Mesodermal cell (in vitro differentiated cells): ENCODE data around the gene VWF.

Experiments
- H3K27ac ChIP-seq: 2 replicates; pipeline ENCODE4 v1.7.0; 2013; ENCODE audit warnings: mild to moderate bottlenecking, low read depth, low read length, moderate library complexity; ENCODE audit not compliant: severe bottlenecking
- H3K36me3 ChIP-seq: 2 replicates; pipeline ENCODE4 v1.7.1; 2013; ENCODE audit warnings: mild to moderate bottlenecking, low read length, moderate library complexity; ENCODE audit not compliant: control insufficient read depth, insufficient read depth
- H3K4me1 ChIP-seq: one replicate; pipeline ENCODE4 v1.7.1; 2013; ENCODE audit warnings: mild to moderate bottlenecking, low read length; ENCODE audit not compliant: insufficient read depth, control insufficient read depth, poor library complexity, severe bottlenecking
- H3K4me3 ChIP-seq: 2 replicates; pipeline ENCODE4 v1.7.0; 2013; ENCODE audit warnings: low read length, control low read depth, mild to moderate bottlenecking; ENCODE audit not compliant: insufficient read depth, poor library complexity, severe bottlenecking; ENCODE audit errors: extremely low read depth
- H3K9me3 ChIP-seq: 2 replicates; pipeline ENCODE4 v1.7.1; 2013; ENCODE audit warnings: mild to moderate bottlenecking, low read length, moderate library complexity; ENCODE audit not compliant: control insufficient read depth
- WGBS, 2 experiments: methylation state at CpG; one replicate each; pipeline ENCODE4 v1.1.5; 2013; ENCODE audit warnings: missing lambda C conversion rate in 2 of 2; ENCODE audit not compliant: insufficient coverage in 2 of 2; 5-methylcytosine and 5-hydroxymethylcytosine counted together

Gene VWF

DNA sequence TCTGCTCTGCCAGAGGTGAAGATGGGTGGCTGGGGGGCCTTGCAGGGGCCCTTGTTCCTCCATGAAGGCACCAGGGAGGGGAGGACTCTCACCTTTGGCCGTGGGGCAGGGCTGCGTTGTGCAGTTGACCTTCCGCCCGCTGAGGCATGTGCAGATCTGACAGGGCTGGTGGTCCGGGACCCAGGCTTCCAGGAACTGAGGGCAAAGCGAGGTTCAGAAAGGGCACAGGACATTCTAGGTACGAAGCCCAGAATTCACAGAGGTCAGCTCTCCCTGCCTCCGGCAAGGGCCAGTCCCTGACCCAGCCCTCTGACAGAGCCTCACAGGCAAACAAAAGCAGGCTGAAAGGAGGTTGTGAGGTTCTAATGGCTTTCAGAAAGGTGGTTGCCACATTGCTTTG, 139.0 kb downstream of the VWF start:
- Histone ChIP-seq H3K4me1 (no peaks in the 10 kb centered on the region), H3K27ac (no peak overlapping the region), H3K4me3 (no peak overlapping the region), H3K9me3 (no peaks in the 10 kb centered on the region), H3K36me3 (no peaks in the 10 kb centered on the region)
- WGBS, 2 experiments, result 63 to 84% methylated on average over 3 to 8 of the region's 8 CpGs

GRCh38 chr12:5984873-5985272, 139.6 kb downstream of the VWF start:
- Histone ChIP-seq H3K27ac (no peak overlapping the region), H3K4me3 (no peak overlapping the region), H3K9me3 (no peaks in the 10 kb centered on the region), H3K36me3 (no peaks in the 10 kb centered on the region), H3K4me1 (no peaks in the 10 kb centered on the region)
- WGBS, 2 experiments, result 74 to 77% methylated on average over 7 to 9 of the region's 9 CpGs

DNA sequence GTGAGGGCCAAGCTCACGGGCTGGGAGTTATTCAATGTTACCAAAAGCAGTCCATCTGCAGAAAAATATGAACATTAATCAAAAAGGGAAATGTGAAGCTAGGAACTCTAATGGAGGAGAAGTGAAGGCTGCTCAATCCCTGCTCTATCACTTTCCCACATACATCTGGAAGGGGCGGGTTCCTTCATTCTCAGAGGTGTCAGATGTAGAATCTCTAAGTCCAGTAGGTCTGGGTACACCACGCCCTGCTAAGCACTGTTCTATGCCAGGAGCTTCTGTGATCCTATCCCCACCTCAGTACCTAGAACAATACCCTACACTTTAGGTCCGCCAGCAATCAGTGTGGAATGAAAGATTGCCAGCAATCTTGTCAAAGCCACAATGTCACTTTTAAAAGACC, 142.4 kb downstream of the VWF start:
- WGBS, 2 experiments, result 80 to 92% methylated on average over 1 to 3 of the region's 4 CpGs
- no peaks in the 10 kb centered on the region for H3K36me3 ChIP-seq
- H3K4me3 ChIP-seq, result no peak overlapping the region

GRCh38 chr12:5977556-5977955, 146.9 kb downstream of the VWF start:
- 83 to 100% methylated on average over 1 to 4 of the region's 6 CpGs for WGBS, 2 experiments
- no peak overlapping the region for H3K4me3 ChIP-seq
- no peaks in the 10 kb centered on the region for H3K36me3 ChIP-seq
- no peak overlapping the region for H3K27ac ChIP-seq
- H3K4me1 ChIP-seq, result no peaks in the 10 kb centered on the region
- no peaks in the 10 kb centered on the region for H3K9me3 ChIP-seq

More for the DNA sequence above, 142.4 kb downstream of the VWF start:
- Histone ChIP-seq H3K9me3 (no peaks in the 10 kb centered on the region), H3K27ac (no peak overlapping the region), H3K4me1 (no peaks in the 10 kb centered on the region)

- no peak overlapping the region for H3K4me3 ChIP-seq
- H3K4me1 ChIP-seq, result no peaks in the 10 kb centered on the region
- no peaks in the 10 kb centered on the region for H3K36me3 ChIP-seq
- H3K9me3 ChIP-seq, result no peaks in the 10 kb centered on the region
- 73 to 80% methylated on average over 5 to 6 of the region's 6 CpGs for WGBS, 2 experiments
- H3K27ac ChIP-seq, result no peak overlapping the region
Measured at GRCh38 chr12:5976711-5977110, 147.8 kb downstream of the VWF start.

DNA sequence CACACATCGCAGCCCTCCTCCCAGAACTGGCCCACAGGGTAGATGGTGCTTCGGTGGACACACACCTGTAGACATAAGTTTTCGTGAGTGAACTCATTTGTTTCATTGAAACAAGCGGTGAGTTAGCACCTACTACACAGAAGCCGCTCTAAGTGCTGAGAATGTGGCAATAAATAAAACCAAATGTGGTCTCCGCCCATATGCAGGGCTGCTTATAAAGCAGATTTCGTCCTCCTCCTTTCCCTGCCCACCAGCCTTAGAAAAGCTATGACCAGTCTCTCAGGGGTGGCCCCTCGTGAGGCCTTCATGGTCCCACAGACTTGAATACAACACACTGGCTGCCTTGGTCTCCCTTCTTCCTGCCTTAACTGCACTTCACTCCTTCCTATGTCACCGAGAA, 148.3 kb downstream of the VWF start:
- WGBS, 2 experiments, result 90 to 92% methylated on average over 6 to 9 of the region's 9 CpGs
- H3K36me3 ChIP-seq, result no peaks in the 10 kb centered on the region
- H3K27ac ChIP-seq, result no peak overlapping the region

DNA sequence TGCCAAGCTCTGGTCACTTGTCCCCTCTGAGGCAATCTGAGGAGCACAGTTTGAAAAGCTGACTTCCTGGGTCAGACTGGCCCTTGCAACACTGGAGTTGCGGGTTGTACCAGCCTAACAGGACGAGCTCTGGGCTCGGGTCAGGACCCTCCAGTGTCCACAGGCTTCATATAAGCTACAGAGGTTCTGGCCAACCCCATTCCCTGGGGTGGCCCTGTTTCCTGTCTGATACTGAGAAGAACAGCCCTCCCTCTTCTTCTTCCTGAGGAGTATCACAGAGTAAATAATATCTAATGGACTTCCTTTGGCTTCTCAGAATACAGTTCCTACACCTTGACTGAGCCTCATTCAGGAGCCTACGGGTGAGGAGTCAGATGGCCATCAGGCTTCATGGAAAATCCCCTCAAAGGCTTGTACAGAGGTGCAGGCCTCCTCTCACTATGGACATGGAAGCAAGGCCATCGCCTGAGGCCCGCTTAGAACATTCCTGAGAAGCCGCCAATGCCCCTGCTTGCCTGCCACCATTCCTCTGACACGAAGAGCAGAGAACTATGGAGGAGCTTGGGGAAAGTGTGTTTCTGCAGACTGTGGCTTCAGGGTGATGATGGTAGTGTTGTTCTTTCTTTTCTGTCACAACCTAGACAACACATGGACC, 150.9 kb downstream of the VWF start:
- Histone ChIP-seq H3K4me3 (no peak overlapping the region), H3K36me3 (no peaks in the 10 kb centered on the region), H3K9me3 (no peaks in the 10 kb centered on the region), H3K4me1 (no peaks in the 10 kb centered on the region), H3K27ac (no peak overlapping the region)
- 96 to 98% methylated on average over 8 of the region's 8 CpGs for WGBS, 2 experiments

More for the DNA sequence above, 148.3 kb downstream of the VWF start:
- Histone ChIP-seq H3K4me1 (no peaks in the 10 kb centered on the region), H3K4me3 (no peak overlapping the region), H3K9me3 (no peaks in the 10 kb centered on the region)

- Histone ChIP-seq H3K27ac (no peak overlapping the region), H3K36me3 (no peaks in the 10 kb centered on the region), H3K4me1 (no peaks in the 10 kb centered on the region), H3K9me3 (no peaks in the 10 kb centered on the region), H3K4me3 (no peak overlapping the region)
- WGBS, 2 experiments, result 95% methylated on average over 6 to 8 of the region's 8 CpGs
Measured at GRCh38 chr12:5972387-5972786, 152.1 kb downstream of the VWF start.

GRCh38 chr12:5971194-5971850, 153.1 kb downstream of the VWF start:
- H3K9me3 ChIP-seq, result no peaks in the 10 kb centered on the region
- no peak overlapping the region for H3K27ac ChIP-seq
- H3K36me3 ChIP-seq, result no peaks in the 10 kb centered on the region
- WGBS, 2 experiments, result 87 to 92% methylated on average over 10 of the region's 10 CpGs
- H3K4me3 ChIP-seq, result no peak overlapping the region
- H3K4me1 ChIP-seq, result no peaks in the 10 kb centered on the region

- H3K4me1 ChIP-seq, result no peaks in the 10 kb centered on the region
- no peak overlapping the region for H3K27ac ChIP-seq
- WGBS, 2 experiments, result 88 to 96% methylated on average over 3 to 4 of the region's 5 CpGs
- no peaks in the 10 kb centered on the region for H3K36me3 ChIP-seq
- H3K4me3 ChIP-seq, result no peak overlapping the region
- no peaks in the 10 kb centered on the region for H3K9me3 ChIP-seq
Measured at GRCh38 chr12:5969974-5970690, 154.3 kb downstream of the VWF start.
